Cardiac muscle cell (in vitro differentiated cells and primary cell): ENCODE data around the gene AGRN. TPM values are rescaled to one million over a fixed set of nuclear protein-coding genes. Genes with fewer than 3 reads are reported as not detected.
"Not testable (repeated sequence)": the region's sequence is repeated elsewhere in the genome, so short reads cannot be mapped to it uniquely, and the experiment has no call there.

ENCODE experiments used
- DNase-seq, 2 donors: peaks; one replicate each; pipeline versions ENCODE4 v3.0.0 to v3.0.0-alpha.2; 2010 to 2017; ENCODE audit warnings: low read depth in 1 of 2, low spot score in 1 of 2
- H3K27ac ChIP-seq: fragments of 200-600 bp; sonication (generic); 2 replicates; pipeline ENCODE4 v1.5.1; 2016
- H3K27me3 ChIP-seq: fragments of 200-600 bp; sonication (generic); 2 replicates; pipeline ENCODE4 v1.6.0; 2016; ENCODE audit warnings: control low read depth
- H3K36me3 ChIP-seq: fragments of 200-600 bp; sonication (generic); 2 replicates; pipeline ENCODE4 v1.5.1; 2016; ENCODE audit warnings: control low read depth
- H3K4me1 ChIP-seq: fragments of 200-600 bp; sonication (generic); 2 replicates; pipeline ENCODE4 v1.8.1; 2017; ENCODE audit warnings: low read depth, mild to moderate bottlenecking, mixed run types
- H3K4me3 ChIP-seq: fragments of 200-600 bp; sonication (generic); 2 replicates; pipeline ENCODE4 v1.5.1; 2016; ENCODE audit warnings: mild to moderate bottlenecking
- H3K9me3 ChIP-seq: fragments of 200-600 bp; sonication (generic); 2 replicates; pipeline ENCODE4 v1.5.1; 2017; ENCODE audit warnings: low read depth, mild to moderate bottlenecking, control low read depth
- CTCF ChIP-seq: IDR thresholded peaks from 2 replicates; pipeline ENCODE4 v1.5.1; 2012; ENCODE audit warnings: low read depth, mild to moderate bottlenecking, low read length
- polyA plus RNA-seq: library from polyadenylated mRNA; unstranded; fragments of >200 nt; fragmentation: Nextera tagmentation; extraction: Ambion mirVana; gene quantifications from 2 replicates; pipeline ENCODE4 v1.2.1, GENCODE V29; 2016
- total RNA-seq: library from RNA; depleted of rRNA; stranded (reverse); fragments of >200 nt; gene quantifications from 2 replicates; pipeline ENCODE4 v1.2.3, GENCODE V29; 2016

AGRN gene
- total and polyA plus RNA-seq, 2 experiments from 2014 or later = 23.5 to 154 TPM

GRCh38 chr1:973459-974292 is 46.2 kb upstream of the AGRN start:
- H3K4me3 ChIP-seq = no peak overlapping the region
- H3K36me3 ChIP-seq = no peaks in the 10 kb centered on the region
- H3K4me1 ChIP-seq = no peaks in the 10 kb centered on the region
- peaks cover 70% of the 10 kb centered on the region for H3K27me3 ChIP-seq
- DNase-seq = no peak
- H3K27ac ChIP-seq = no peak overlapping the region
- no peak for TF ChIP-seq CTCF
- no peaks in the 10 kb centered on the region for H3K9me3 ChIP-seq

- no peak overlapping the region for H3K4me3 ChIP-seq
Observed at GRCh38 chr1:974293-974640, 45.7 kb upstream of the AGRN start.

GRCh38 chr1:974687-975328 is 45.1 kb upstream of the AGRN start:
- DNase-seq = no peak
- Histone ChIP-seq H3K4me3 (no peak overlapping the region), H3K36me3 (no peaks in the 10 kb centered on the region), H3K27ac (no peak overlapping the region), H3K9me3 (no peaks in the 10 kb centered on the region), H3K4me1 (no peaks in the 10 kb centered on the region), H3K27me3 (peaks cover 59% of the 10 kb centered on the region)
- TF ChIP-seq CTCF = no peak

More at GRCh38 chr1:974293-974640, 45.7 kb upstream of the AGRN start:
- Histone ChIP-seq H3K4me1 (no peaks in the 10 kb centered on the region), H3K27ac (no peak overlapping the region), H3K27me3 (peaks cover 64% of the 10 kb centered on the region), H3K9me3 (no peaks in the 10 kb centered on the region), H3K36me3 (no peaks in the 10 kb centered on the region)
- no peak for TF ChIP-seq CTCF
- no peak for DNase-seq

- no peak overlapping the region for H3K27ac ChIP-seq
- H3K27me3 ChIP-seq = peaks cover 53% of the 10 kb centered on the region
- no peaks in the 10 kb centered on the region for H3K4me1 ChIP-seq
- no peak for TF ChIP-seq CTCF
- H3K9me3 ChIP-seq = no peaks in the 10 kb centered on the region
- no peaks in the 10 kb centered on the region for H3K36me3 ChIP-seq
- no peak for DNase-seq
- no peak overlapping the region for H3K4me3 ChIP-seq
Observed at GRCh38 chr1:975365-975764, 44.6 kb upstream of the AGRN start.

- Histone ChIP-seq H3K9me3 (no peaks in the 10 kb centered on the region), H3K27ac (no peak overlapping the region), H3K36me3 (no peaks in the 10 kb centered on the region), H3K4me1 (peaks cover 3% of the 10 kb centered on the region), H3K27me3 (peaks cover 46% of the 10 kb centered on the region), H3K4me3 (no peak overlapping the region)
- DNase-seq = peak; percentile 64 to 77
- peak; percentile 59 for TF ChIP-seq CTCF
Observed at GRCh38 chr1:975896-976683, 43.8 kb upstream of the AGRN start.

- peaks cover 39% of the 10 kb centered on the region for H3K27me3 ChIP-seq
- H3K4me3 ChIP-seq = not testable (repeated sequence)
Observed at GRCh38 chr1:976791-977190, 43.1 kb upstream of the AGRN start.

More at GRCh38 chr1:976791-977190, 43.1 kb upstream of the AGRN start:
- DNase-seq, H3K36me3 ChIP-seq, H3K27ac ChIP-seq, H3K9me3 ChIP-seq, H3K4me1 ChIP-seq: not testable (repeated sequence)
